ENCODE results near the gene SPRR3.

DNA sequence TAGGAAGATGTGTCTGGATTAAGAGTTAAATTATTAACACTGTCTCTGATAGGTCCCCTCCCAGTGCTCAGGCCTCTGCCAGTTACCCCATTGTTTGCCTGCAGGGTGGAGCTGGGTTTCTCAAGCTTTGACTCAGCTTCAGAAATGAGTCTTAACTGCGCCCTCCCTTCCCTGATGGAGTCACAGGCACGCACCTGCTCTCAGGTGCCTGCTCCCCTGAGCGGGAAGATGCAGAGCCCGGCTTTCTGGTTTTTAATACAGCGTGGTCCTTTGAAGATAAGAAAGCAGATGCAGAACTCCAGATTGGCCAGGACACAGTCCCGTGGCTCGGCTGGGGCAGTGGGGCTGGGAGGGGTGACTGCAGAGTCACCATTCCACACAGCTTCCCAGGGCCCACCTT is 34.3 kb upstream of the SPRR3 start:
- TF ChIP-seq, protein P1, sequence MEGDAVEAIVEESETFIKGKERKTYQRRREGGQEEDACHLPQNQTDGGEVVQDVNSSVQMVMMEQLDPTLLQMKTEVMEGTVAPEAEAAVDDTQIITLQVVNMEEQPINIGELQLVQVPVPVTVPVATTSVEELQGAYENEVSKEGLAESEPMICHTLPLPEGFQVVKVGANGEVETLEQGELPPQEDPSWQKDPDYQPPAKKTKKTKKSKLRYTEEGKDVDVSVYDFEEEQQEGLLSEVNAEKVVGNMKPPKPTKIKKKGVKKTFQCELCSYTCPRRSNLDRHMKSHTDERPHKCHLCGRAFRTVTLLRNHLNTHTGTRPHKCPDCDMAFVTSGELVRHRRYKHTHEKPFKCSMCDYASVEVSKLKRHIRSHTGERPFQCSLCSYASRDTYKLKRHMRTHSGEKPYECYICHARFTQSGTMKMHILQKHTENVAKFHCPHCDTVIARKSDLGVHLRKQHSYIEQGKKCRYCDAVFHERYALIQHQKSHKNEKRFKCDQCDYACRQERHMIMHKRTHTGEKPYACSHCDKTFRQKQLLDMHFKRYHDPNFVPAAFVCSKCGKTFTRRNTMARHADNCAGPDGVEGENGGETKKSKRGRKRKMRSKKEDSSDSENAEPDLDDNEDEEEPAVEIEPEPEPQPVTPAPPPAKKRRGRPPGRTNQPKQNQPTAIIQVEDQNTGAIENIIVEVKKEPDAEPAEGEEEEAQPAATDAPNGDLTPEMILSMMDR (IDR thresholded peaks at IDR 0.05): no peak
- TF ChIP-seq POLR2A (IDR thresholded peaks at IDR 0.05): no peak

Data from breast epithelium (tissue), 3 donors.